ENCODE results near the gene CD177.
"Not testable (repeated sequence)": the region's sequence is repeated elsewhere in the genome, so short reads cannot be mapped to it uniquely, and the experiment has no call there.

The CD177 gene

GRCh38 chr19:43326761-43327160 is 26.7 kb upstream of the CD177 start:
- H3K27me3 Mint-ChIP-seq; DNase-seq; H3K9me3 Mint-ChIP-seq; H3K27ac Mint-ChIP-seq; H3K36me3 Mint-ChIP-seq (ENCODE audit: low read depth); H3K4me3 Mint-ChIP-seq; H3K4me1 Mint-ChIP-seq; ATAC-seq: not testable (repeated sequence)

- H3K9me3 Mint-ChIP-seq; H3K4me3 Mint-ChIP-seq; H3K27me3 Mint-ChIP-seq; H3K4me1 Mint-ChIP-seq; ATAC-seq; H3K27ac Mint-ChIP-seq; DNase-seq; H3K36me3 Mint-ChIP-seq (ENCODE audit: low read depth): not testable (repeated sequence)
Observed at GRCh38 chr19:43328561-43328960, 24.9 kb upstream of the CD177 start.

- not testable (repeated sequence) for H3K27me3 Mint-ChIP-seq; H3K9me3 Mint-ChIP-seq; H3K4me1 Mint-ChIP-seq; ATAC-seq; DNase-seq; H3K27ac Mint-ChIP-seq; H3K4me3 Mint-ChIP-seq; H3K36me3 Mint-ChIP-seq (ENCODE audit: low read depth)
Observed at GRCh38 chr19:43329049-43329448, 24.4 kb upstream of the CD177 start.

GRCh38 chr19:43329989-43330388 is 23.5 kb upstream of the CD177 start:
- H3K4me3 Mint-ChIP-seq = no peak overlapping the region
- no peaks in the 10 kb centered on the region for H3K9me3 Mint-ChIP-seq
- ATAC-seq (no peak), DNase-seq (no peak)
- H3K4me1 Mint-ChIP-seq = no peaks in the 10 kb centered on the region
- no peaks in the 10 kb centered on the region for H3K27me3 Mint-ChIP-seq
- H3K36me3 Mint-ChIP-seq (ENCODE audit: low read depth) = no peaks in the 10 kb centered on the region
- no peak overlapping the region for H3K27ac Mint-ChIP-seq

- no peak for ATAC-seq
- H3K9me3 Mint-ChIP-seq = no peaks in the 10 kb centered on the region
- no peak for DNase-seq
- H3K4me1 Mint-ChIP-seq = no peaks in the 10 kb centered on the region
- no peak overlapping the region for H3K27ac Mint-ChIP-seq
- no peaks in the 10 kb centered on the region for H3K36me3 Mint-ChIP-seq (ENCODE audit: low read depth)
- H3K27me3 Mint-ChIP-seq = no peaks in the 10 kb centered on the region
- no peak overlapping the region for H3K4me3 Mint-ChIP-seq
Observed at GRCh38 chr19:43330726-43331434, 22.6 kb upstream of the CD177 start.

GRCh38 chr19:43331435-43332010 is 22.0 kb upstream of the CD177 start:
- no peak overlapping the region for H3K27ac Mint-ChIP-seq
- H3K4me3 Mint-ChIP-seq = no peak overlapping the region
- ATAC-seq = no peak
- H3K27me3 Mint-ChIP-seq = no peaks in the 10 kb centered on the region
- no peak for DNase-seq
- no peaks in the 10 kb centered on the region for H3K9me3 Mint-ChIP-seq
- H3K36me3 Mint-ChIP-seq (ENCODE audit: low read depth) = no peaks in the 10 kb centered on the region
- no peaks in the 10 kb centered on the region for H3K4me1 Mint-ChIP-seq

GRCh38 chr19:43332058-43332922 is 21.2 kb upstream of the CD177 start:
- ATAC-seq (no peak), DNase-seq (no peak)
- Mint-ChIP-seq H3K36me3 (ENCODE audit: low read depth) (no peaks in the 10 kb centered on the region), H3K4me1 (no peaks in the 10 kb centered on the region), H3K27ac (no peak overlapping the region), H3K4me3 (no peak overlapping the region), H3K27me3 (no peaks in the 10 kb centered on the region), H3K9me3 (no peaks in the 10 kb centered on the region)

GRCh38 chr19:43336508-43336907 is 17.0 kb upstream of the CD177 start:
- not testable (repeated sequence) for DNase-seq; ATAC-seq; H3K36me3 Mint-ChIP-seq (ENCODE audit: low read depth); H3K27me3 Mint-ChIP-seq; H3K4me1 Mint-ChIP-seq; H3K4me3 Mint-ChIP-seq; H3K27ac Mint-ChIP-seq; H3K9me3 Mint-ChIP-seq

GRCh38 chr19:43337737-43338136 is 15.7 kb upstream of the CD177 start:
- Mint-ChIP-seq H3K9me3 (no peaks in the 10 kb centered on the region), H3K36me3 (ENCODE audit: low read depth) (no peaks in the 10 kb centered on the region), H3K27me3 (peaks cover 13% of the 10 kb centered on the region), H3K4me3 (no peak overlapping the region), H3K4me1 (peaks cover 1% of the 10 kb centered on the region), H3K27ac (no peak overlapping the region)
- ATAC-seq = no peak
- no peak for DNase-seq

GRCh38 chr19:43338530-43338929 is 15.0 kb upstream of the CD177 start:
- H3K27ac Mint-ChIP-seq = no peak overlapping the region
- H3K36me3 Mint-ChIP-seq (ENCODE audit: low read depth) = no peaks in the 10 kb centered on the region
- ATAC-seq (no peak), DNase-seq (no peak)
- H3K4me3 Mint-ChIP-seq = no peak overlapping the region
- peaks cover 13% of the 10 kb centered on the region for H3K27me3 Mint-ChIP-seq
- H3K4me1 Mint-ChIP-seq = peaks cover 1% of the 10 kb centered on the region
- no peaks in the 10 kb centered on the region for H3K9me3 Mint-ChIP-seq

- H3K27me3 Mint-ChIP-seq = peaks cover 13% of the 10 kb centered on the region
- not testable (repeated sequence) for H3K4me3 Mint-ChIP-seq; ATAC-seq; H3K9me3 Mint-ChIP-seq; H3K36me3 Mint-ChIP-seq (ENCODE audit: low read depth); H3K27ac Mint-ChIP-seq; DNase-seq; H3K4me1 Mint-ChIP-seq
Observed at GRCh38 chr19:43339243-43339930, 14.1 kb upstream of the CD177 start.

- H3K27ac Mint-ChIP-seq; ATAC-seq; H3K9me3 Mint-ChIP-seq; DNase-seq; H3K4me1 Mint-ChIP-seq; H3K36me3 Mint-ChIP-seq (ENCODE audit: low read depth); H3K4me3 Mint-ChIP-seq: not testable (repeated sequence)
- peaks cover 13% of the 10 kb centered on the region for H3K27me3 Mint-ChIP-seq
Observed at GRCh38 chr19:43340101-43340500, 13.4 kb upstream of the CD177 start.

GRCh38 chr19:43341098-43341497 is 12.4 kb upstream of the CD177 start:
- not testable (repeated sequence) for H3K36me3 Mint-ChIP-seq (ENCODE audit: low read depth); H3K4me3 Mint-ChIP-seq; DNase-seq; H3K9me3 Mint-ChIP-seq; H3K4me1 Mint-ChIP-seq; H3K27ac Mint-ChIP-seq; ATAC-seq
- H3K27me3 Mint-ChIP-seq = peaks cover 13% of the 10 kb centered on the region

GRCh38 chr19:43342104-43342503 is 11.4 kb upstream of the CD177 start:
- not testable (repeated sequence) for ATAC-seq; H3K4me3 Mint-ChIP-seq; H3K9me3 Mint-ChIP-seq; H3K36me3 Mint-ChIP-seq (ENCODE audit: low read depth); H3K4me1 Mint-ChIP-seq; H3K27ac Mint-ChIP-seq; DNase-seq
- H3K27me3 Mint-ChIP-seq = peaks cover 13% of the 10 kb centered on the region

Data from activated naive CD8-positive, alpha-beta T cell treated with anti-CD3 and anti-CD28 coated beads, Interleukin-2, amount 50 U/mL, for 24 hours (primary cell).